Lower leg skin (tissue), 3 donors: ENCODE measurements around the gene TNFSF8.

Source experiments
- POLR2A ChIP-seq, 2 donors: fragments of 450-650 bp; IDR thresholded peaks; one replicate each; pipeline ENCODE4 v1.6.1; 2016 to 2017; ENCODE audit warnings: antibody characterized with exemption in 2 of 2, mild to moderate bottlenecking in 1 of 2, moderate library complexity in 1 of 2
- TF ChIP-seq, protein P1 (sequence below), 3 donors: fragments of 450-650 bp; IDR thresholded peaks; one replicate each; pipeline ENCODE4 v1.5.1; 2016; ENCODE audit warnings: antibody characterized with exemption in 3 of 3, mild to moderate bottlenecking in 3 of 3, moderate library complexity in 2 of 3

DNA sequence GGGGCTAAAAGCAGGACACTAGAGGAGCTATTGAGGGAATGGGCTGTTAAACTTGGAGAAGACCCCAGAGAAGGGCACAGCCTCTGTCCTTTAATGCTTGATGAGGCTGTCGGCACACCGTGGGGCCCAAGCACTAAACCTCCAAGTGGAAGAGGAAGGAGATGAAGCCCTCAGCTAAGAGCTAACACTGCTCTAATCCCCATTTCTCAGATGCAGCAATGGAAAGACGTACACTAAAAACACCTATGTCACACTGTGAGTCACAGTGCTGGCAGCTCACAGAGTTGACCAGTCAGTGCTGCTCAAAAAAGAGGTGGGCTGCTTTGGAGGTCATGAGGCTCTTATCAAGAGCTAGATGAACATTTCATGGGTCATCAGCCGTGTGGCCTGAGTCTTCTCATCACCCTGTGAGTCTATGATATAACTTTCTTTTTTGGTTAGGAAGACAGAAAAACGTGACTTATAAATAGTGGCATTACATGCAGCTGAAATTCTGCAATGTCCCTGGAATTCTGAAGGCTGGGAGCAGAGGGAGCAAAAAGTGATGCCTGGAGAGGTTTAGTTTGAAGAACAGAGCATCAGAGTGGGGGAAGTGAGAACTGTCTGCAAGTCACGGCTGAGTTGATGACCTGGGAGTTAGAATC is 21.5 kb downstream of the TNFSF8 start:
- TF ChIP-seq, protein P1, sequence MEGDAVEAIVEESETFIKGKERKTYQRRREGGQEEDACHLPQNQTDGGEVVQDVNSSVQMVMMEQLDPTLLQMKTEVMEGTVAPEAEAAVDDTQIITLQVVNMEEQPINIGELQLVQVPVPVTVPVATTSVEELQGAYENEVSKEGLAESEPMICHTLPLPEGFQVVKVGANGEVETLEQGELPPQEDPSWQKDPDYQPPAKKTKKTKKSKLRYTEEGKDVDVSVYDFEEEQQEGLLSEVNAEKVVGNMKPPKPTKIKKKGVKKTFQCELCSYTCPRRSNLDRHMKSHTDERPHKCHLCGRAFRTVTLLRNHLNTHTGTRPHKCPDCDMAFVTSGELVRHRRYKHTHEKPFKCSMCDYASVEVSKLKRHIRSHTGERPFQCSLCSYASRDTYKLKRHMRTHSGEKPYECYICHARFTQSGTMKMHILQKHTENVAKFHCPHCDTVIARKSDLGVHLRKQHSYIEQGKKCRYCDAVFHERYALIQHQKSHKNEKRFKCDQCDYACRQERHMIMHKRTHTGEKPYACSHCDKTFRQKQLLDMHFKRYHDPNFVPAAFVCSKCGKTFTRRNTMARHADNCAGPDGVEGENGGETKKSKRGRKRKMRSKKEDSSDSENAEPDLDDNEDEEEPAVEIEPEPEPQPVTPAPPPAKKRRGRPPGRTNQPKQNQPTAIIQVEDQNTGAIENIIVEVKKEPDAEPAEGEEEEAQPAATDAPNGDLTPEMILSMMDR (IDR thresholded peaks at IDR 0.05): no peak
- no peak for TF ChIP-seq POLR2A (IDR thresholded peaks at IDR 0.05)
